CD4-positive, alpha-beta memory T cell (primary cell): ENCODE measurements around the gene CNGA4. TPM values are rescaled to one million over a fixed set of nuclear protein-coding genes. Genes with fewer than 3 reads are reported as not detected.
A peak's percentile ranks its signal among the peaks of the same experiment; 100 is the strongest.

Source experiments
- CTCF ChIA-PET: fragments of 350-600 bp; sonication (Branson Sonifier 250); formaldehyde crosslinking; loops from one replicate; lab custom pipeline; 2021; ENCODE audit warnings: inconsistent platforms; ENCODE audit not compliant: partially characterized antibody; lab: Charles Lee
- POLR2A ChIA-PET: fragments of 350-600 bp; sonication (Branson Sonifier 250); formaldehyde crosslinking; loops from one replicate; lab custom pipeline; 2021; ENCODE audit not compliant: partially characterized antibody; lab: Charles Lee
- DNase-seq, 5 donors: peaks; one replicate each; pipeline versions ENCODE4 v3.0.0 to v3.0.0-alpha.2; 2020 to 2022; ENCODE audit warnings: mixed read lengths in 1 of 5
- H3K27ac ChIP-seq: one replicate; pipeline ENCODE4 v1.7.0; 2013; ENCODE audit warnings: low read depth, low read length
- H3K27me3 ChIP-seq: 2 replicates; pipeline ENCODE4 v1.7.0; 2013; ENCODE audit warnings: mild to moderate bottlenecking, low read length, moderate library complexity; ENCODE audit not compliant: insufficient read depth
- H3K36me3 ChIP-seq: 2 replicates; pipeline ENCODE4 v1.7.0; 2013; ENCODE audit warnings: mild to moderate bottlenecking, low read length, moderate library complexity; ENCODE audit not compliant: insufficient read depth
- H3K4me1 ChIP-seq: 2 replicates; pipeline ENCODE4 v1.7.0; 2013; ENCODE audit warnings: mild to moderate bottlenecking, low read length, moderate library complexity; ENCODE audit not compliant: insufficient read depth
- H3K4me3 ChIP-seq, 2 donors: one replicate each; pipeline ENCODE4 v1.7.0; 2013; ENCODE audit warnings: low read length in 2 of 2, mild to moderate bottlenecking in 1 of 2
- H3K9me3 ChIP-seq, 2 donors: one replicate each; pipeline ENCODE4 v1.7.0; 2013; ENCODE audit warnings: low read length in 2 of 2, control low read depth in 1 of 2; ENCODE audit not compliant: control insufficient read depth in 1 of 2
- H3K27ac Mint-ChIP-seq, 7 donors: one replicate each; pipeline ENCODE4 v1.8.0; 2020 to 2021; ENCODE audit warnings: mixed read lengths in 7 of 7, mild to moderate bottlenecking in 6 of 7, inconsistent platforms in 3 of 7, moderate library complexity in 3 of 7
- H3K27me3 Mint-ChIP-seq, 2 donors: one replicate each; pipeline ENCODE4 v1.8.0; 2020 to 2021; ENCODE audit warnings: mixed read lengths in 2 of 2
- H3K36me3 Mint-ChIP-seq, 2 donors: one replicate each; pipeline ENCODE4 v1.8.0; 2020 to 2021; ENCODE audit warnings: mixed read lengths in 2 of 2, inconsistent platforms in 1 of 2, mild to moderate bottlenecking in 1 of 2
- H3K4me1 Mint-ChIP-seq, 4 donors: one replicate each; pipeline ENCODE4 v1.8.0; 2020 to 2021; ENCODE audit warnings: mixed read lengths in 4 of 4, mild to moderate bottlenecking in 1 of 4
- H3K4me3 Mint-ChIP-seq, 8 donors: one replicate each; pipeline ENCODE4 v1.8.0; 2020 to 2021; ENCODE audit warnings: mixed read lengths in 8 of 8, mild to moderate bottlenecking in 7 of 8, moderate library complexity in 6 of 8, inconsistent platforms in 3 of 8
- H3K9me3 Mint-ChIP-seq, 8 donors: one replicate each; pipeline ENCODE4 v1.8.0; 2020 to 2021; ENCODE audit warnings: mixed read lengths in 8 of 8, mild to moderate bottlenecking in 5 of 8, inconsistent platforms in 3 of 8, moderate library complexity in 1 of 8
- intact Hi-C: fragments of 100-400 bp; cut with micrococcal nuclease; formaldehyde crosslinking; loops from one replicate; pipeline ENCODE4 v1.15.1; 2023
- polyA plus RNA-seq, 2 donors: library from polyadenylated mRNA; unstranded; fragments of 300-500 nt; fragmentation: Illumina TruSeq; gene quantifications; one replicate each; pipeline ENCODE4 v1.2.3, GENCODE V29; 2021
- total RNA-seq, 2 experiments: library from RNA; stranded (reverse); gene quantifications; one replicate each; pipeline ENCODE4 v1.2.3, GENCODE V29; 2021

Gene CNGA4
- total and polyA plus RNA-seq, 4 experiments from 2014 or later = 0.58 to 0.61 TPM; not detected in 2

DNA sequence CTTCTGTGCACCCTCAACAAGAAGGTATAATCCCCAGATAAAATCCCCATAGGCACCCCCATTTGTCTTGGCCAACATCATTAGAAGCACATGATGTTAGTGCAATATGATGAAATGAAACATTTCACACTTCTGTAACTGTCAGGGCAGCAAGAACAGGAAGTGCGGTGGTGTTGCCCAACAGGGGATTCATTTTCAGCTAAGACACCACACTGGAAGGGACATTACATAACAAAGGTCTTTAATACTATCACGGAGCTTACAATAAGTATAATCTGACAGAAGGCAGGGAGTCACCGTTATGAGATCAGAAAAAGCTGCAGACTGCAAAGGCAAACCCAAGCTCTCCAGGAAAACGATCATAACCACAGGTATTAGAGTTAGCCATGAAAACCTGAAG, 37.9 kb upstream of the CNGA4 start:
- no peaks in the 10 kb centered on the region for H3K27me3 ChIP-seq
- H3K27ac Mint-ChIP-seq = peak overlapping the region in 3 of 7 donors; percentile 1 to 43 (median 23)
- H3K9me3 ChIP-seq = no peaks in the 10 kb centered on the region
- no peak overlapping the region for H3K27ac ChIP-seq
- H3K27me3 Mint-ChIP-seq = no peaks in the 10 kb centered on the region
- H3K9me3 Mint-ChIP-seq = no peaks in the 10 kb centered on the region
- H3K36me3 ChIP-seq = no peaks in the 10 kb centered on the region
- ChIA-PET CTCF (no interaction called here), POLR2A (no interaction called here)
- H3K4me3 ChIP-seq = no peak overlapping the region
- peaks cover 22 to 49% (median 35%) of the 10 kb centered on the region in 4 donors for H3K4me1 Mint-ChIP-seq
- H3K4me3 Mint-ChIP-seq = no peak overlapping the region
- H3K4me1 ChIP-seq = peaks cover 18% of the 10 kb centered on the region
- intact Hi-C loops = no loop called here
- no peak for DNase-seq
- peaks cover 0 to 9% of the 10 kb centered on the region in 2 donors for H3K36me3 Mint-ChIP-seq

DNA sequence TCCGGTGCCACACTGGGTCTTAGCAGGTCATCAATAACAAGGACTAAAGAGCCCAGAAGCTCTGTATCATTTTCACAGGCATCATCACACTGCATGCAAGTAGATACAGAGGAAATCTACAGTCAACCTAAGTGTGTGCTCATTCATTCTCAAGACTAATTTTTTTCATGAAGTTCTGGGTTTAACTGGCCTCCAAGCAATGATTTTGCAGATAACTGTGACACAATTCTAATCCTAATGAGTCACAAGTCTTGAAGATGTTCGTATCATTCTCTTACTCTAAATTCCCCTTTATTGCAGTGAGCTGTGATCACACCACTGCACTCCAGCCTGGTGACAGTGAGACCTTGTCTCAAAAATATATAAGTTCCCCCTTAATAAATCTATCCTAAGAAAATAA, 37.4 kb upstream of the CNGA4 start:
- DNase-seq = no peak
- H3K36me3 Mint-ChIP-seq = peaks cover 2 to 10% of the 10 kb centered on the region in 2 donors
- no peak overlapping the region for H3K27ac Mint-ChIP-seq
- no peaks in the 10 kb centered on the region for H3K9me3 Mint-ChIP-seq
- H3K27me3 Mint-ChIP-seq = no peaks in the 10 kb centered on the region
- CTCF ChIA-PET = no interaction called here
- peaks cover 22 to 46% (median 33%) of the 10 kb centered on the region in 4 donors for H3K4me1 Mint-ChIP-seq
- Histone ChIP-seq H3K27ac (no peak overlapping the region), H3K9me3 (no peaks in the 10 kb centered on the region), H3K4me1 (peaks cover 18% of the 10 kb centered on the region), H3K4me3 (no peak overlapping the region), H3K27me3 (no peaks in the 10 kb centered on the region), H3K36me3 (no peaks in the 10 kb centered on the region)
- intact Hi-C loops = no loop called here
- POLR2A ChIA-PET = no interaction called here
- no peak overlapping the region for H3K4me3 Mint-ChIP-seq

GRCh38 chr11:6202041-6202440, 36.8 kb upstream of the CNGA4 start:
- Mint-ChIP-seq H3K27ac (peak overlapping the region in 1 of 7 donors; percentile 0), H3K4me1 (peaks cover 22 to 44% (median 32%) of the 10 kb centered on the region in 4 donors), H3K27me3 (no peaks in the 10 kb centered on the region), H3K9me3 (no peaks in the 10 kb centered on the region), H3K4me3 (no peak overlapping the region), H3K36me3 (peaks cover 5 to 16% of the 10 kb centered on the region in 2 donors)
- Histone ChIP-seq H3K36me3 (no peaks in the 10 kb centered on the region), H3K4me1 (peaks cover 18% of the 10 kb centered on the region), H3K4me3 (no peak overlapping the region), H3K9me3 (no peaks in the 10 kb centered on the region), H3K27ac (no peak overlapping the region), H3K27me3 (no peaks in the 10 kb centered on the region)
- no peak for DNase-seq
- POLR2A ChIA-PET = no interaction called here
- intact Hi-C loops = no loop called here
- CTCF ChIA-PET = no interaction called here

GRCh38 chr11:6203327-6203726, 35.6 kb upstream of the CNGA4 start:
- Mint-ChIP-seq H3K27ac (peak overlapping the region; percentile 1 to 83 (median 51)), H3K36me3 (peaks cover 5 to 23% of the 10 kb centered on the region in 2 donors), H3K9me3 (no peaks in the 10 kb centered on the region), H3K27me3 (no peaks in the 10 kb centered on the region), H3K4me3 (peak overlapping the region in 6 of 8 donors; percentile 2 to 58 (median 43)), H3K4me1 (peaks cover 22 to 44% (median 32%) of the 10 kb centered on the region in 4 donors)
- H3K9me3 ChIP-seq = no peaks in the 10 kb centered on the region
- H3K27ac ChIP-seq = no peak overlapping the region
- DNase-seq = peak in 4 of 5 donors; percentile 6 to 47 (median 32)
- H3K4me3 ChIP-seq = no peak overlapping the region
- H3K36me3 ChIP-seq = no peaks in the 10 kb centered on the region
- peaks cover 18% of the 10 kb centered on the region for H3K4me1 ChIP-seq
- POLR2A ChIA-PET = no interaction called here
- CTCF ChIA-PET = interaction anchor here (1.5 kb wide), 1 partner anchor 159 kb away, joined by 5 read pairs; no protein-coding TSS in a partner anchor
- intact Hi-C loops = no loop called here
- no peaks in the 10 kb centered on the region for H3K27me3 ChIP-seq

DNA sequence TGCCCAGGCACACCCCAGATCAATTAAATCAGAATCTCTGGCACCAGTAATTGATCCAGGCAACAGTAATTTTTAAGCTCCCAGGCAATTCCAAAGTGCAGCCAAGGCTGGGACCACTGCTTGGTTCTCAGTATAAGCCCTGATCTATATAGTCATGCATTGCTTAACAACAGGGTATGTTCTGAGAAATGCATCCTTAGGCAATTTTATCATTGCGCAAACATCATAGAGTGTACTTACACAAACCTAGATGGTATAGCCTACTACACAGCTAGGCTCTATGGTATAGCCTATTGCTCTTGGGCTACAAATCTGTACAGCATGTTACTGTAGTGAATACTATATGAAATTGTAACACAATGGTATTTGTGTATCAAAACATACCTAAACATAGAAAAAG, 34.2 kb upstream of the CNGA4 start:
- no peak for DNase-seq
- H3K4me3 ChIP-seq = no peak overlapping the region
- ChIA-PET POLR2A (interaction anchor here (0.6 kb wide), 1 partner anchor 198 kb away, joined by 3 read pairs; no protein-coding TSS in a partner anchor), CTCF (interaction anchor here (1.5 kb wide), 1 partner anchor 158 kb away, joined by 5 read pairs; no protein-coding TSS in a partner anchor)
- intact Hi-C loops = no loop called here
- H3K4me1 ChIP-seq = peaks cover 18% of the 10 kb centered on the region
- H3K36me3 ChIP-seq = no peaks in the 10 kb centered on the region
- no peak overlapping the region for H3K4me3 Mint-ChIP-seq
- H3K36me3 Mint-ChIP-seq = peaks cover 13 to 30% of the 10 kb centered on the region in 2 donors
- H3K4me1 Mint-ChIP-seq = peaks cover 22 to 48% (median 32%) of the 10 kb centered on the region in 4 donors
- H3K27me3 ChIP-seq = no peaks in the 10 kb centered on the region
- H3K9me3 ChIP-seq = no peaks in the 10 kb centered on the region
- peak overlapping the region in 2 of 7 donors; percentile 4 to 13 for H3K27ac Mint-ChIP-seq
- no peaks in the 10 kb centered on the region for H3K9me3 Mint-ChIP-seq
- H3K27me3 Mint-ChIP-seq = no peaks in the 10 kb centered on the region
- no peak overlapping the region for H3K27ac ChIP-seq

- peak within 1 kb of the TSS in 5 of 7 donors; percentile 4 to 64 (median 13) for H3K27ac Mint-ChIP-seq
Measured at GRCh38 chr11:6205366-6205765, 33.5 kb upstream of the CNGA4 start, which contains the start of gene C11orf42. C11orf42 (plus strand) TSS chr11:6205557; CDS start chr11:6205616, 59 bp downstream.

GRCh38 chr11:6206456-6207180, 32.3 kb upstream of the CNGA4 start:
- Histone ChIP-seq H3K36me3 (peaks cover 4% of the 10 kb centered on the region), H3K27me3 (no peaks in the 10 kb centered on the region), H3K4me1 (peaks cover 18% of the 10 kb centered on the region), H3K9me3 (no peaks in the 10 kb centered on the region), H3K4me3 (no peak overlapping the region), H3K27ac (no peak overlapping the region)
- no peak overlapping the region for H3K4me3 Mint-ChIP-seq
- no peak for DNase-seq
- CTCF ChIA-PET = interaction anchor here (0.6 to 1.8 kb wide), 3 partner anchors 15 to 574 kb away, joined by 3 to 4 read pairs (median 3); no protein-coding TSS in a partner anchor
- H3K36me3 Mint-ChIP-seq = peaks cover 13 to 42% of the 10 kb centered on the region in 2 donors
- no peaks in the 10 kb centered on the region for H3K27me3 Mint-ChIP-seq
- intact Hi-C loops = no loop called here
- POLR2A ChIA-PET = interaction anchor here (0.6 kb wide), 2 partner anchors 28 to 506 kb away, joined by 3 read pairs; partner anchors contain the start of gene FHIP1B
- H3K27ac Mint-ChIP-seq = peak overlapping the region in 1 of 7 donors; percentile 15
- H3K9me3 Mint-ChIP-seq = no peaks in the 10 kb centered on the region
- H3K4me1 Mint-ChIP-seq = peaks cover 22 to 39% (median 28%) of the 10 kb centered on the region in 4 donors

More at GRCh38 chr11:6205366-6205765, 33.5 kb upstream of the CNGA4 start, which contains the start of gene C11orf42:
- Mint-ChIP-seq H3K9me3 (no peaks in the 10 kb centered on the region), H3K27me3 (no peaks in the 10 kb centered on the region), H3K4me1 (peaks cover 22 to 48% (median 32%) of the 10 kb centered on the region in 4 donors), H3K36me3 (peaks cover 13 to 35% of the 10 kb centered on the region in 2 donors), H3K4me3 (no peak within 1 kb of the TSS)
- Histone ChIP-seq H3K36me3 (no peaks in the 10 kb centered on the region), H3K9me3 (no peaks in the 10 kb centered on the region), H3K4me1 (peaks cover 18% of the 10 kb centered on the region), H3K27me3 (no peaks in the 10 kb centered on the region), H3K4me3 (no peak within 1 kb of the TSS), H3K27ac (no peak within 1 kb of the TSS)
- no peak for DNase-seq
- intact Hi-C loops = no loop called here
- ChIA-PET POLR2A (no interaction called here), CTCF (no interaction called here)
